Measurements from ENCODE around the gene C12orf56. TPM values are rescaled to one million over a fixed set of nuclear protein-coding genes. Genes with fewer than 3 reads are reported as not detected.

Gene C12orf56
- total and polyA plus RNA-seq, 9 of the 15 experiments (the other 6 are each of a cell fraction or from before 2014, with no cell fraction given) = 0.40 to 4.8 (median 1.2) TPM

GRCh38 chr12:64284256-64284655 is 106.3 kb downstream of the C12orf56 start:
- WGBS (ENCODE audit: insufficient coverage, low coverage, missing lambda C conversion rate) = 21% methylated on average over 4 of the region's 4 CpGs
- BruUV-seq (replicated peaks) = no TSS peak
- Histone ChIP-seq H3K4me2 (ENCODE audit: insufficient read depth, low read length) (no peak overlapping the region), H3K4me1 (replicated peaks in 1 of 2; ENCODE audit: control insufficient read depth in 2 of 2, insufficient read depth in 2 of 2, low read length in 2 of 2) (no peaks in the 10 kb centered on the region), H2AFZ (ENCODE audit: low read depth, low read length) (no peak overlapping the region), H3K27me3 (ENCODE audit: control insufficient read depth in 2 of 2, insufficient read depth in 2 of 2, low read length in 2 of 2) (peaks cover 0 to 13% of the 10 kb centered on the region in 2 experiments; a peak in 3 of 5 replicates), H3K27ac (ENCODE audit: extremely low read depth, low read depth, low read length) (no peak overlapping the region), H3K9ac (ENCODE audit: insufficient read depth in 1 of 2, low read depth in 2 of 2, low read length in 2 of 2) (no peak overlapping the region), H3K36me3 (ENCODE audit: control insufficient read depth, insufficient read depth, low read length) (no peaks in the 10 kb centered on the region), H3K9me3 (replicated peaks; ENCODE audit: control insufficient read depth, insufficient read depth, low read depth, low read length) (no peaks in the 10 kb centered on the region), H4K20me1 (replicated peaks; ENCODE audit: control insufficient read depth, insufficient read depth, low read length) (no peaks in the 10 kb centered on the region), H3K4me3 (no peak overlapping the region), H3K9me1 (ENCODE audit: control insufficient read depth, insufficient read depth, low read length) (no peaks in the 10 kb centered on the region), H3K79me2 (ENCODE audit: control insufficient read depth, insufficient read depth, low read length) (no peaks in the 10 kb centered on the region)
- ATAC-seq = no peak
- in situ Hi-C loops (cut with MboI) = no loop called here
- no peak for TF ChIP-seq CBX2 (IDR thresholded peaks at IDR 0.05; ENCODE audit: insufficient read depth, low read length, poor library complexity, severe bottlenecking)
- TF ChIP-seq ILK (tag; IDR thresholded peaks at IDR 0.05; ENCODE audit: borderline replicate concordance, low read depth) = no peak
- no peak for TF ChIP-seq PML (IDR thresholded peaks at IDR 0.05; ENCODE audit: low read length)
- TF ChIP-seq FOXP4 (CRISPR knock-in tag; IDR thresholded peaks at IDR 0.05; ENCODE audit: borderline replicate concordance) = no peak
- TF ChIP-seq NFRKB (IDR thresholded peaks at IDR 0.05; ENCODE audit: low read depth) = no peak
- no peak for FAIRE-seq
- DNase-seq (ENCODE audit: extremely low read depth in 1 of 4, low spot score in 3 of 4) = no peak
- intact Hi-C loops (cut with micrococcal nuclease) = no loop called here
- CTCF ChIA-PET (ENCODE audit: low intra/inter-chr PET ratio) = no interaction called here
- POLR2A ChIA-PET = no interaction called here

Data from K562 (cell line).